HEK293 (cell line): Measurements from ENCODE around the gene CD151.
A peak's percentile ranks its signal among the peaks of the same experiment; 100 is the strongest.

ENCODE experiments used
- CTCF ChIA-PET: fragments of 350-600 bp; formaldehyde crosslinking; extraction: SDS; loops from one replicate; lab custom pipeline; 2021; ENCODE audit warnings: antibody characterized with exemption; lab: Yijun Ruan, JAX
- POLR2A ChIA-PET: fragments of 300-600 bp; formaldehyde crosslinking; extraction: SDS; loops from one replicate; lab custom pipeline; 2020; ENCODE audit warnings: antibody characterized with exemption, inconsistent platforms; lab: Yijun Ruan, JAX
- H3K27ac ChIP-seq: fragments of 200-500 bp; sonication (Bioruptor generic); 2 replicates; pipeline ENCODE4 v1.5.1; 2014; ENCODE audit warnings: low read depth, low read length, control low read depth, inconsistent platforms; ENCODE audit errors: extremely low read depth
- H3K36me3 ChIP-seq, 2 experiments: fragments of 200-500 bp in 1 of 2; sonication (Bioruptor generic) in 1 of 2; 1 replicate in 1 of 2; 2 replicates in 1 of 2; pipeline ENCODE4 v1.5.1; 2014 to 2017; ENCODE audit warnings: inconsistent platforms in 2 of 2, low read length in 2 of 2; ENCODE audit not compliant: control insufficient read depth in 2 of 2, insufficient read depth in 1 of 2
- H3K4me1 ChIP-seq: fragments of 200-500 bp; sonication (Bioruptor generic); 2 replicates; pipeline ENCODE4 v1.5.1; 2014; ENCODE audit warnings: mild to moderate bottlenecking, low read length, inconsistent platforms; ENCODE audit not compliant: control insufficient read depth, insufficient read depth
- H3K4me3 ChIP-seq: 2 replicates; pipeline ENCODE4 v1.5.1; 2011; ENCODE audit warnings: low read depth, mild to moderate bottlenecking, control low read depth, low read length, moderate library complexity
- H3K9me3 ChIP-seq: fragments of 200-500 bp; sonication (Bioruptor generic); 2 replicates; pipeline ENCODE4 v1.5.1; 2014; ENCODE audit warnings: low read depth, low read length, inconsistent platforms; ENCODE audit not compliant: control insufficient read depth, insufficient read depth
- HOXA7 ChIP-seq: sonication (generic); formaldehyde crosslinking; IDR thresholded peaks from 2 replicates; pipeline ENCODE4 v1.8.1; 2022; ENCODE audit warnings: missing genetic modification reagents, borderline replicate concordance
- KLF1 ChIP-seq: fragments of 450-650 bp; formaldehyde crosslinking; IDR thresholded peaks from 2 replicates; pipeline ENCODE4 v1.5.1; 2016; ENCODE audit warnings: missing biosample characterization, missing genetic modification characterization
- KLF8 ChIP-seq: fragments of 450-650 bp; formaldehyde crosslinking; IDR thresholded peaks from 2 replicates; pipeline ENCODE4 v1.5.1; 2016; ENCODE audit warnings: missing biosample characterization, missing genetic modification characterization
- OSR2 ChIP-seq: fragments of 450-650 bp; formaldehyde crosslinking; IDR thresholded peaks from 2 replicates; pipeline ENCODE4 v1.5.1; 2016; ENCODE audit warnings: missing biosample characterization, missing genetic modification characterization
- SP2 ChIP-seq: fragments of 450-650 bp; formaldehyde crosslinking; IDR thresholded peaks from 2 replicates; pipeline ENCODE4 v1.5.1; 2016; ENCODE audit warnings: missing biosample characterization, missing genetic modification characterization
- SP3 ChIP-seq: fragments of 450-650 bp; formaldehyde crosslinking; IDR thresholded peaks from 2 replicates; pipeline ENCODE4 v1.5.1; 2016; ENCODE audit warnings: missing biosample characterization, missing genetic modification characterization
- YY2 ChIP-seq: fragments of 450-650 bp; formaldehyde crosslinking; IDR thresholded peaks from 2 replicates; pipeline ENCODE4 v1.5.1; 2016; ENCODE audit warnings: missing biosample characterization, missing genetic modification characterization
- ZBTB20 ChIP-seq: fragments of 450-650 bp; formaldehyde crosslinking; IDR thresholded peaks from 2 replicates; pipeline ENCODE4 v1.5.1; 2016; ENCODE audit warnings: missing biosample characterization, missing genetic modification characterization
- ZBTB21 ChIP-seq: fragments of 450-650 bp; formaldehyde crosslinking; IDR thresholded peaks from 2 replicates; pipeline ENCODE4 v1.5.1; 2017; ENCODE audit warnings: missing biosample characterization, missing genetic modification characterization
- ZBTB7A ChIP-seq: fragments of 450-650 bp; formaldehyde crosslinking; IDR thresholded peaks from 2 replicates; pipeline ENCODE4 v1.5.1; 2016; ENCODE audit warnings: low read depth, missing biosample characterization, missing genetic modification characterization
- ZIC2 ChIP-seq: fragments of 450-650 bp; formaldehyde crosslinking; IDR thresholded peaks from 2 replicates; pipeline ENCODE4 v1.5.1; 2016; ENCODE audit warnings: missing biosample characterization, missing genetic modification characterization
- ZNF114 ChIP-seq: fragments of 450-650 bp; formaldehyde crosslinking; IDR thresholded peaks from 2 replicates; pipeline ENCODE4 v1.5.0; 2017; ENCODE audit warnings: missing biosample characterization, missing genetic modification characterization
- ZNF140 ChIP-seq: fragments of 450-650 bp; formaldehyde crosslinking; IDR thresholded peaks from 2 replicates; pipeline ENCODE4 v1.5.1; 2016; ENCODE audit warnings: missing biosample characterization, missing genetic modification characterization
- ZNF19 ChIP-seq: fragments of 450-650 bp; formaldehyde crosslinking; IDR thresholded peaks from 2 replicates; pipeline ENCODE4; 2016; ENCODE audit warnings: missing biosample characterization, missing genetic modification characterization, low read depth
- ZNF354C ChIP-seq: fragments of 450-650 bp; formaldehyde crosslinking; IDR thresholded peaks from 2 replicates; pipeline ENCODE4 v1.5.1; 2016; ENCODE audit warnings: missing biosample characterization, missing genetic modification characterization, low read depth, borderline replicate concordance
- ZNF426 ChIP-seq: fragments of 450-650 bp; formaldehyde crosslinking; IDR thresholded peaks from 2 replicates; pipeline ENCODE4 v1.5.1; 2017; ENCODE audit warnings: missing biosample characterization, missing genetic modification characterization, mild to moderate bottlenecking, inconsistent platforms, moderate library complexity
- ZNF530 ChIP-seq: fragments of 450-650 bp; formaldehyde crosslinking; IDR thresholded peaks from 2 replicates; pipeline ENCODE4 v1.5.1; 2016; ENCODE audit warnings: low read depth, missing biosample characterization, missing genetic modification characterization
- ZNF585B ChIP-seq: fragments of 450-650 bp; formaldehyde crosslinking; IDR thresholded peaks from 2 replicates; pipeline ENCODE4 v1.5.1; 2016; ENCODE audit warnings: missing biosample characterization, missing genetic modification characterization
- ZNF623 ChIP-seq: fragments of 450-650 bp; formaldehyde crosslinking; IDR thresholded peaks from 2 replicates; pipeline ENCODE4 v1.5.1; 2016; ENCODE audit warnings: missing biosample characterization, missing genetic modification characterization
- ZNF629 ChIP-seq: fragments of 450-650 bp; formaldehyde crosslinking; IDR thresholded peaks from 2 replicates; pipeline ENCODE4 v1.5.1; 2017; ENCODE audit warnings: missing biosample characterization, missing genetic modification characterization
- ZNF76 ChIP-seq: fragments of 450-650 bp; formaldehyde crosslinking; IDR thresholded peaks from 2 replicates; pipeline ENCODE4; 2016; ENCODE audit warnings: low read depth, missing biosample characterization, missing genetic modification characterization, borderline replicate concordance
- ZXDB ChIP-seq: fragments of 450-650 bp; formaldehyde crosslinking; IDR thresholded peaks from 2 replicates; pipeline ENCODE4 v1.5.1; 2016; ENCODE audit warnings: missing biosample characterization, missing genetic modification characterization
- TF ChIP-seq, protein P1 (sequence below): fragments of 450-650 bp; formaldehyde crosslinking; IDR thresholded peaks from 2 replicates; pipeline ENCODE4 v1.5.1; 2016; ENCODE audit warnings: missing biosample characterization, missing genetic modification characterization
- TF ChIP-seq, protein P2 (sequence below): fragments of 450-650 bp; IDR thresholded peaks from 2 replicates; pipeline ENCODE4 v1.5.1; 2018; ENCODE audit warnings: missing biosample characterization, mild to moderate bottlenecking, missing genetic modification characterization
- TF ChIP-seq, protein P3 (sequence below): IDR thresholded peaks from 2 replicates; pipeline ENCODE4 v1.6.1; 2011; ENCODE audit warnings: mild to moderate bottlenecking, low read depth, low read length, borderline replicate concordance
- TF ChIP-seq, protein P4 (sequence below): fragments of 450-650 bp; formaldehyde crosslinking; IDR thresholded peaks from 2 replicates; pipeline ENCODE4 v1.5.1; 2016; ENCODE audit warnings: missing biosample characterization, missing genetic modification characterization
- TF ChIP-seq, protein P5 (sequence below): fragments of 450-650 bp; IDR thresholded peaks from 2 replicates; pipeline ENCODE4 v1.5.1; 2018; ENCODE audit warnings: missing biosample characterization, missing genetic modification characterization
- TF ChIP-seq, protein P6 (sequence below): fragments of 450-650 bp; formaldehyde crosslinking; IDR thresholded peaks from 2 replicates; pipeline ENCODE4 v1.5.1; 2017; ENCODE audit warnings: missing biosample characterization, missing genetic modification characterization

The CD151 gene

DNA sequence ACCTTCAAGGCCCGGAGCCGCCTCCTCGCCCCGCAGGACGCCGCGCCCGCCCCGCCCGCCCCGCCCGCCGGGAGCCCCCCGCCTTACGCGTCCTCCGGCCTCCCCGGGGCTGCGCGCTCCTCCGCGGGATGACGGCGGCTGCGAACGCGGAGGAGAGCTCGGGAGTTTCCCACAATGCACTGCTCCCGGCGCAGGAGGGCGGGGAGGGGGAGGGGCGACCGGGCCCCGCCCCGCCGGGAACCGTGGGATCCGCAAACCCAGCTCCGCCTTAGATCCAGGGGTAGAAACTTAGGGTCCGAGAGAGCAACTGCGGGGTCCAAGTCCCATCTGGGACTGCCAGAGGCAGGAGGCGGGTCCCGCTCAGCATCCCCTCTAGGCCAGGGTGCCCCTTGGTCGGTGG is 42.8 kb upstream of the CD151 start, which contains the start of gene CEND1 (continued):
- TF ChIP-seq, protein P1, sequence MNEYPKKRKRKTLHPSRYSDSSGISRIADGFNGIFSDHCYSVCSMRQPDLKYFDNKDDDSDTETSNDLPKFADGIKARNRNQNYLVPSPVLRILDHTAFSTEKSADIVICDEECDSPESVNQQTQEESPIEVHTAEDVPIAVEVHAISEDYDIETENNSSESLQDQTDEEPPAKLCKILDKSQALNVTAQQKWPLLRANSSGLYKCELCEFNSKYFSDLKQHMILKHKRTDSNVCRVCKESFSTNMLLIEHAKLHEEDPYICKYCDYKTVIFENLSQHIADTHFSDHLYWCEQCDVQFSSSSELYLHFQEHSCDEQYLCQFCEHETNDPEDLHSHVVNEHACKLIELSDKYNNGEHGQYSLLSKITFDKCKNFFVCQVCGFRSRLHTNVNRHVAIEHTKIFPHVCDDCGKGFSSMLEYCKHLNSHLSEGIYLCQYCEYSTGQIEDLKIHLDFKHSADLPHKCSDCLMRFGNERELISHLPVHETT (tag by site-specific recombination), result no peak
- TF ChIP-seq ZNF76 (tag by site-specific recombination) (peak; percentile 88), ZXDB (tag by site-specific recombination) (no peak), HOXA7 (no peak), ZNF585B (tag by site-specific recombination) (no peak), ZNF426 (tag by site-specific recombination) (no peak), ZBTB20 (no peak), ZNF140 (no peak)

DNA sequence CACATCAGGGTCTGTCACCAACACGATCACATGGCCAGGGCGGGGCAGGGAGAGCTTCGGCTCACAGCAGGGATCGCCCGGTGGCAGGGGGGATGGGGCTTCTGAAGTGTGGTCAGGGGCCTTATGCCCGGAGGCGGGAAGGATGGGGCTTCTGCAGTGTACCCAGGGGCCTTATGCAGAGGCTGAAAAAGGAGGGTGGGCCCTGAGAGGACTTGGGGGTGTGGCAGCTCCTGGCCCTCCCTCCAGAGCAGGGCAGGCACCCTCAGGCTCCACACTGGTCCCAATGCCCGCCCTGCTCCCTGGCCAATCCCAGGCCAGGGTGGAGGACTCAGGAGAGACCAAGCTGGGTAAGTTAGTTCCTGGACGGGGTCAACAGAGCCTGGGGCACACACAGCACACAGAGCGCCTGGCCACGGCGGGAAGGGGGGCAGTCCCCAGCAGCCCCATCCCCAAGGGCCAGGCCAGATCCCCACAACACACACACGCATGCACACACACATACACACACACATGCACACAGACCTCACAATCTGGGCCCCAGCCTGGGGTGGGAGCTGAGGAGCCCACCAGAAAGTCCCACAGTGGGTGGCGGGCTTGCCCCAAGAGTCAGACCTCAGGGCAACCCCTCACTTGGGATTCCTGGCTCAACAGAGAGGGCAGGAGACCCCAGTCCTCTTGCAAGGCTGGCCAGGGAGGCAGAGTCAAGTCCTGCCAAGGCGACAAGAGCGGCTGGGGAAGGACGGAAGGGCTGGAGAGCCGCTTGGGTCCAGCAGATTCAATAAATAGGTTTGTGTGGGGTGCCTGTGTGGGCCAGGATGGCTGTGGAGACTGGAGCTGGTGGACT is 41.8 kb upstream of the CD151 start:
- Histone ChIP-seq H3K4me3 (no peak overlapping the region), H3K27ac (no peak overlapping the region), H3K4me1 (peaks cover 3% of the 10 kb centered on the region), H3K36me3 (peaks cover 0 to 41% of the 10 kb centered on the region in 2 experiments; a peak in 1 of 3 replicates), H3K9me3 (no peaks in the 10 kb centered on the region)
- CTCF ChIA-PET, result interaction anchor here (0.7 kb wide), 1 partner anchor 257 kb away, joined by 4 read pairs; no protein-coding TSS in a partner anchor
- POLR2A ChIA-PET, result interaction anchor here (0.5 to 2.2 kb wide), 7 partner anchors 14 to 105 kb away, joined by 3 to 11 read pairs (median 5); partner anchors contain the start of genes CRACR2B, GATD1, PNPLA2 and TMEM80
- TF ChIP-seq ZNF19 (tag by site-specific recombination), result no peak
- peak; percentile 38; the same call in 1 of the 2 replicates for TF ChIP-seq ZBTB7A (tag by site-specific recombination)
- TF ChIP-seq, protein P2, sequence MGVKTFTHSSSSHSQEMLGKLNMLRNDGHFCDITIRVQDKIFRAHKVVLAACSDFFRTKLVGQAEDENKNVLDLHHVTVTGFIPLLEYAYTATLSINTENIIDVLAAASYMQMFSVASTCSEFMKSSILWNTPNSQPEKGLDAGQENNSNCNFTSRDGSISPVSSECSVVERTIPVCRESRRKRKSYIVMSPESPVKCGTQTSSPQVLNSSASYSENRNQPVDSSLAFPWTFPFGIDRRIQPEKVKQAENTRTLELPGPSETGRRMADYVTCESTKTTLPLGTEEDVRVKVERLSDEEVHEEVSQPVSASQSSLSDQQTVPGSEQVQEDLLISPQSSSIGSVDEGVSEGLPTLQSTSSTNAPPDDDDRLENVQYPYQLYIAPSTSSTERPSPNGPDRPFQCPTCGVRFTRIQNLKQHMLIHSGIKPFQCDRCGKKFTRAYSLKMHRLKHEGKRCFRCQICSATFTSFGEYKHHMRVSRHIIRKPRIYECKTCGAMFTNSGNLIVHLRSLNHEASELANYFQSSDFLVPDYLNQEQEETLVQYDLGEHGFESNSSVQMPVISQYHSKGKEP, result no peak
- no peak for TF ChIP-seq ZNF629 (tag by site-specific recombination)
- TF ChIP-seq ZNF114, result no peak
- peak; percentile 34 for TF ChIP-seq KLF1 (tag by site-specific recombination)
- TF ChIP-seq KLF8, result peak; percentile 39; the same call in 1 of the 2 replicates
- TF ChIP-seq, protein P3, sequence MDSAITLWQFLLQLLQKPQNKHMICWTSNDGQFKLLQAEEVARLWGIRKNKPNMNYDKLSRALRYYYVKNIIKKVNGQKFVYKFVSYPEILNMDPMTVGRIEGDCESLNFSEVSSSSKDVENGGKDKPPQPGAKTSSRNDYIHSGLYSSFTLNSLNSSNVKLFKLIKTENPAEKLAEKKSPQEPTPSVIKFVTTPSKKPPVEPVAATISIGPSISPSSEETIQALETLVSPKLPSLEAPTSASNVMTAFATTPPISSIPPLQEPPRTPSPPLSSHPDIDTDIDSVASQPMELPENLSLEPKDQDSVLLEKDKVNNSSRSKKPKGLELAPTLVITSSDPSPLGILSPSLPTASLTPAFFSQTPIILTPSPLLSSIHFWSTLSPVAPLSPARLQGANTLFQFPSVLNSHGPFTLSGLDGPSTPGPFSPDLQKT, result no peak
- TF ChIP-seq, protein P4, sequence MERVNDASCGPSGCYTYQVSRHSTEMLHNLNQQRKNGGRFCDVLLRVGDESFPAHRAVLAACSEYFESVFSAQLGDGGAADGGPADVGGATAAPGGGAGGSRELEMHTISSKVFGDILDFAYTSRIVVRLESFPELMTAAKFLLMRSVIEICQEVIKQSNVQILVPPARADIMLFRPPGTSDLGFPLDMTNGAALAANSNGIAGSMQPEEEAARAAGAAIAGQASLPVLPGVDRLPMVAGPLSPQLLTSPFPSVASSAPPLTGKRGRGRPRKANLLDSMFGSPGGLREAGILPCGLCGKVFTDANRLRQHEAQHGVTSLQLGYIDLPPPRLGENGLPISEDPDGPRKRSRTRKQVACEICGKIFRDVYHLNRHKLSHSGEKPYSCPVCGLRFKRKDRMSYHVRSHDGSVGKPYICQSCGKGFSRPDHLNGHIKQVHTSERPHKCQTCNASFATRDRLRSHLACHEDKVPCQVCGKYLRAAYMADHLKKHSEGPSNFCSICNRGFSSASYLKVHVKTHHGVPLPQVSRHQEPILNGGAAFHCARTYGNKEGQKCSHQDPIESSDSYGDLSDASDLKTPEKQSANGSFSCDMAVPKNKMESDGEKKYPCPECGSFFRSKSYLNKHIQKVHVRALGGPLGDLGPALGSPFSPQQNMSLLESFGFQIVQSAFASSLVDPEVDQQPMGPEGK (tag by site-specific recombination), result peak; percentile 80
- no peak for TF ChIP-seq ZNF530 (tag by site-specific recombination)
- peak; percentile 77 for TF ChIP-seq SP2 (tag by site-specific recombination)
- no peak for TF ChIP-seq ZNF354C
- TF ChIP-seq, protein P5, sequence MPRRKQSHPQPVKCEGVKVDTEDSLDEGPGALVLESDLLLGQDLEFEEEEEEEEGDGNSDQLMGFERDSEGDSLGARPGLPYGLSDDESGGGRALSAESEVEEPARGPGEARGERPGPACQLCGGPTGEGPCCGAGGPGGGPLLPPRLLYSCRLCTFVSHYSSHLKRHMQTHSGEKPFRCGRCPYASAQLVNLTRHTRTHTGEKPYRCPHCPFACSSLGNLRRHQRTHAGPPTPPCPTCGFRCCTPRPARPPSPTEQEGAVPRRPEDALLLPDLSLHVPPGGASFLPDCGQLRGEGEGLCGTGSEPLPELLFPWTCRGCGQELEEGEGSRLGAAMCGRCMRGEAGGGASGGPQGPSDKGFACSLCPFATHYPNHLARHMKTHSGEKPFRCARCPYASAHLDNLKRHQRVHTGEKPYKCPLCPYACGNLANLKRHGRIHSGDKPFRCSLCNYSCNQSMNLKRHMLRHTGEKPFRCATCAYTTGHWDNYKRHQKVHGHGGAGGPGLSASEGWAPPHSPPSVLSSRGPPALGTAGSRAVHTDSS (tag by site-specific recombination), result no peak
- TF ChIP-seq OSR2 (tag by site-specific recombination), result peak; percentile 77
- TF ChIP-seq, protein P6, sequence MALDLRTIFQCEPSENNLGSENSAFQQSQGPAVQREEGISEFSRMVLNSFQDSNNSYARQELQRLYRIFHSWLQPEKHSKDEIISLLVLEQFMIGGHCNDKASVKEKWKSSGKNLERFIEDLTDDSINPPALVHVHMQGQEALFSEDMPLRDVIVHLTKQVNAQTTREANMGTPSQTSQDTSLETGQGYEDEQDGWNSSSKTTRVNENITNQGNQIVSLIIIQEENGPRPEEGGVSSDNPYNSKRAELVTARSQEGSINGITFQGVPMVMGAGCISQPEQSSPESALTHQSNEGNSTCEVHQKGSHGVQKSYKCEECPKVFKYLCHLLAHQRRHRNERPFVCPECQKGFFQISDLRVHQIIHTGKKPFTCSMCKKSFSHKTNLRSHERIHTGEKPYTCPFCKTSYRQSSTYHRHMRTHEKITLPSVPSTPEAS (tag by site-specific recombination), result peak; percentile 75
- TF ChIP-seq ZBTB21, result no peak
- peak; percentile 48 for TF ChIP-seq SP3
- TF ChIP-seq ZIC2 (tag by site-specific recombination), result 0 out of 2 replicates have a peak, but pooled peaks have one; percentile 33
- TF ChIP-seq YY2 (tag by site-specific recombination), result no peak
- no peak for TF ChIP-seq ZNF426 (tag by site-specific recombination)
- TF ChIP-seq ZNF623, result peak; percentile 14; the same call in 1 of the 2 replicates
